Fibroblast of lung (primary cell): Measurements from ENCODE around the gene ZNF341. TPM values are rescaled to one million over a fixed set of nuclear protein-coding genes. Genes with fewer than 3 reads are reported as not detected.

Experiments
- DNase-seq, 2 donors: peaks; one replicate each; pipeline versions ENCODE4 v3.0.0 to v3.0.0-alpha.2; 2010; ENCODE audit warnings: low read depth in 2 of 2
- H2AFZ ChIP-seq: 2 replicates; pipeline ENCODE4 v1.5.1; 2012; ENCODE audit warnings: low read length, control low read depth, inconsistent platforms
- H3K27ac ChIP-seq: 2 replicates; pipeline ENCODE4 v1.5.1; 2011; ENCODE audit warnings: low read length, control low read depth; ENCODE audit not compliant: insufficient read depth
- H3K27me3 ChIP-seq: 2 replicates; pipeline ENCODE4 v1.5.1; 2011; ENCODE audit warnings: mild to moderate bottlenecking, low read length; ENCODE audit not compliant: control insufficient read depth, insufficient read depth
- H3K36me3 ChIP-seq: 2 replicates; pipeline ENCODE4 v1.5.1; 2011; ENCODE audit warnings: low read length; ENCODE audit not compliant: control insufficient read depth, insufficient read depth
- H3K4me1 ChIP-seq: 2 replicates; pipeline ENCODE4 v1.5.1; 2011; ENCODE audit warnings: low read length; ENCODE audit not compliant: control insufficient read depth, insufficient read depth; ENCODE audit errors: extremely low read depth
- H3K4me2 ChIP-seq: 2 replicates; pipeline ENCODE4 v1.5.1; 2011; ENCODE audit warnings: low read length, control low read depth; ENCODE audit not compliant: insufficient read depth; ENCODE audit errors: extremely low read depth
- H3K4me3 ChIP-seq, 4 experiments: fragments of 200-600 bp in 1 of 4; sonication (generic) in 1 of 4; replicated peaks in 1 of 4; 2 replicates each; pipeline ENCODE4 v1.5.1; 2011 to 2016; ENCODE audit warnings: low read length in 4 of 4, low read depth in 3 of 4, mild to moderate bottlenecking in 3 of 4, control low read depth in 2 of 4, inconsistent platforms in 1 of 4, mixed read lengths in 1 of 4; ENCODE audit not compliant: insufficient read depth in 1 of 4; ENCODE audit errors: control extremely low read depth in 1 of 4
- H3K79me2 ChIP-seq: 2 replicates; pipeline ENCODE4 v1.5.1; 2012; ENCODE audit warnings: mild to moderate bottlenecking, low read length, inconsistent platforms; ENCODE audit not compliant: control insufficient read depth, insufficient read depth
- H3K9ac ChIP-seq: 2 replicates; pipeline ENCODE4 v1.5.1; 2011; ENCODE audit warnings: mild to moderate bottlenecking, low read length, control low read depth; ENCODE audit not compliant: insufficient read depth
- H3K9me3 ChIP-seq: 2 replicates; pipeline ENCODE4 v1.5.1; 2012; ENCODE audit warnings: low read depth, low read length; ENCODE audit not compliant: control insufficient read depth, insufficient read depth
- H4K20me1 ChIP-seq: 2 replicates; pipeline ENCODE4 v1.5.1; 2011; ENCODE audit warnings: low read length; ENCODE audit not compliant: control insufficient read depth, insufficient read depth; ENCODE audit errors: extremely low read depth
- CTCF ChIP-seq, 2 donors: IDR thresholded peaks in 1 of 2; conservative IDR thresholded peaks in 1 of 2; 1 replicate in 1 of 2; 2 replicates in 1 of 2; pipeline ENCODE4 v1.5.1; 2011 to 2012; ENCODE audit warnings: low read length in 2 of 2, control low read depth in 1 of 2, inconsistent platforms in 1 of 2, low read depth in 1 of 2, mild to moderate bottlenecking in 1 of 2
- EZH2 ChIP-seq: IDR thresholded peaks from 2 replicates; pipeline ENCODE4 v1.5.1; 2012; ENCODE audit warnings: low read length, control low read depth, mild to moderate bottlenecking; ENCODE audit errors: missing control alignments
- polyA plus RNA-seq, 2 donors: library from polyadenylated mRNA; depleted of rRNA in 1 of 2; stranded (reverse) in 1 of 2; unstranded in 1 of 2; fragments of >200 nt; gene quantifications; 2 replicates each; pipeline ENCODE4 v1.2.1, GENCODE V29; 2011 to 2012; ENCODE audit warnings: missing spikeins in 1 of 2
- total RNA-seq: library from RNA; depleted of rRNA; stranded (reverse); fragments of >200 nt; gene quantifications from 2 replicates; pipeline ENCODE4 v1.2.1, GENCODE V29; 2014

ZNF341 gene
- total and polyA plus RNA-seq, 2 donors (not counting 1 experiment from before 2014, with no cell fraction given), result 0.99 to 1.1 TPM

- Histone ChIP-seq H2AFZ (no peak overlapping the region), H3K36me3 (no peaks in the 10 kb centered on the region), H3K4me2 (no peak overlapping the region)
Measured at GRCh38 chr20:33725607-33726264, 6.1 kb upstream of the ZNF341 start.

GRCh38 chr20:33727115-33727479 lies 4.7 kb upstream of the ZNF341 start:
- H3K79me2 ChIP-seq, result no peaks in the 10 kb centered on the region
- TF ChIP-seq CTCF (conservative IDR thresholded peaks at IDR 0.05 in 1 of 2, IDR thresholded peaks at IDR 0.05 in 1 of 2; ENCODE audit: low read depth in 1 of 2, low read length in 2 of 2) (no peak), EZH2 (no peak)
- no peak overlapping the region for H3K9ac ChIP-seq
- H4K20me1 ChIP-seq, result no peaks in the 10 kb centered on the region
- no peaks in the 10 kb centered on the region for H3K36me3 ChIP-seq
- H3K4me2 ChIP-seq, result no peak overlapping the region
- no peak overlapping the region for H3K4me3 ChIP-seq
- H3K9me3 ChIP-seq, result no peaks in the 10 kb centered on the region
- no peak for DNase-seq
- no peak overlapping the region for H2AFZ ChIP-seq
- peaks cover 2% of the 10 kb centered on the region for H3K4me1 ChIP-seq
- no peak overlapping the region for H3K27ac ChIP-seq
- H3K27me3 ChIP-seq, result no peaks in the 10 kb centered on the region

More at GRCh38 chr20:33725607-33726264, 6.1 kb upstream of the ZNF341 start:
- H3K79me2 ChIP-seq, result no peaks in the 10 kb centered on the region
- H3K27me3 ChIP-seq, result no peaks in the 10 kb centered on the region
- no peaks in the 10 kb centered on the region for H3K4me1 ChIP-seq
- TF ChIP-seq EZH2 (no peak), CTCF (conservative IDR thresholded peaks at IDR 0.05 in 1 of 2, IDR thresholded peaks at IDR 0.05 in 1 of 2; ENCODE audit: low read depth in 1 of 2, low read length in 2 of 2) (no peak)
- no peak overlapping the region for H3K27ac ChIP-seq
- no peak for DNase-seq
- H3K9ac ChIP-seq, result no peak overlapping the region
- no peaks in the 10 kb centered on the region for H3K9me3 ChIP-seq
- H4K20me1 ChIP-seq, result no peaks in the 10 kb centered on the region
- no peak overlapping the region for H3K4me3 ChIP-seq

- Histone ChIP-seq H4K20me1 (no peaks in the 10 kb centered on the region), H3K79me2 (no peaks in the 10 kb centered on the region), H3K27me3 (no peaks in the 10 kb centered on the region), H3K27ac (no peak overlapping the region), H3K9ac (no peak overlapping the region), H2AFZ (no peak overlapping the region), H3K36me3 (no peaks in the 10 kb centered on the region), H3K4me3 (no peak overlapping the region), H3K4me2 (no peak overlapping the region), H3K9me3 (no peaks in the 10 kb centered on the region), H3K4me1 (peaks cover 2% of the 10 kb centered on the region)
- no peak for DNase-seq
- TF ChIP-seq EZH2 (no peak), CTCF (conservative IDR thresholded peaks at IDR 0.05 in 1 of 2, IDR thresholded peaks at IDR 0.05 in 1 of 2; ENCODE audit: low read depth in 1 of 2, low read length in 2 of 2) (no peak)
Measured at GRCh38 chr20:33727806-33728205, 4.0 kb upstream of the ZNF341 start.
